NCI-H2107 treated with DMSO at 0.1 percent for 48 hours (cell line): ENCODE results near the gene PDE6A.

Experiments used
- DNase-seq: peaks from one replicate; lab custom pipeline; 2025; ENCODE audit not compliant: unreplicated experiment; lab: John Stamatoyannopoulos, UW

The PDE6A gene

DNA sequence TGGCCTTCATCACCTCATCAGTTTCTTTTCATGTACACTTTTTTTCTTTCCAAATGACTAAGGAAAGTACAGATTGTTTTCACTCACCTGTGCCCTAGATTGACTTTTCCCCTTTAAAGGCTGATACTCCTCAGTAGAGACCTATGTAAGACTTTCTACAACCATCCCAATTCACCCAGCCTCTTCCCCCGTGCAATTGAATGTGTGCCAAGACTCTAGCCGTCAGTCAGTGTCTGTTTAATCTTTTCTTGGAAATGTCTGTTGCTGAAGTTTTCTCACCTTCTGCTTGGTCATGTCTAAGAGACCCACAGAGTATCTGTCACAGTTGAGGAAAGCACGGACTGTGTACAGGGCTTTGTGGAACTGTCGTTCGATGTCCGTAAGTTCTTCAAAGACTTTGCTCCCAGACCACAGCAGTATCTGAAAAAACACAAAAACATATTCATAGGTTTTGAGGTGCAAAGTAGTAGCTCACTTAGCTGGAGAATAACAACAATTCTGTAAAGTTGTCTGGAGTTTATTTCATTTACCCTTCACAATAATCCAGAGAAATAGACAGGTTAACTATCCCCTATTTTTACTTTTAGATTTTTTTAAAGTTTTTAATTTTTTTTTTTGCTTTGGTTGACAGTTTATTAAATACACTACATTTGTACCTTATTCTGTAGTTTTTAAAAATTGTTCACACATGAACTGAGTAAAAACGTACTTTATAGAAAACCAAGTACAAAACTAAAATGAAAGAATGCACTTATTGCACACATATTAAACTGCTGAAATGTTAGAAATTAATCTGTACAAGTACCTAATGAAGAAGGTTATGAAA is 13.6 kb downstream of the PDE6A start:
- DNase-seq: no peak

DNA sequence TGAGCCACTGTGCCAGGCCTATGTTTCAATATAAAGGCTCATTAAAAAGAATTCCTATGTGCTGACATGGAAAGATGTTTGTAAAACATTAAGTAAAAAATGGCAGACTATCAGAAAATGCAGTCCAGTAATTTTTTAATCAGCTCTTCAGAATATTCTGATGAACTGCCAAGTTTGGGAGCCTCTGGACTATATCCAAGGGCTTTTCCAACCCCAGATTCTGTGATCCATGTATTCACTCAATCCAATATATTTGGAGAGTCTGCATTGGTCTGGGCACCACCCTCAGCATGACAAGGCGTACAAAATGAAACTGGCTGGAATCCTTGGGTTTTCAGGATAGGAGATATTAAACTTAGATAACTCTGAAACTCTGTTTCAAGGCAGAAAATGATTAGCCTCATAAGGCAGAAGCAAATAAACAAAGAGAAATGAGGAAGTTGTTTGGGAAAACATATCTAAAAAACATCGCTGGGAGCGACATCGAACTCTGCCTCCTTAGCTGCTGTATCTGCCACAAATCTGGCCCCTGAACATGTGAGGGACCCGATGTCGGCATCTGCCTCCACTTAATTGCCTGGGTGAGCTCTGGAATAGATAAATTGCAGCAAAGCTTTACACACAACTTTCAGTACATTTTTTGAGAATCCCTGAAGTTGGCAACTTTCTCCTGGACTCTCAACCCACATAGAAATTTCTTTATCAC is 14.4 kb downstream of the PDE6A start:
- no peak for DNase-seq

DNA sequence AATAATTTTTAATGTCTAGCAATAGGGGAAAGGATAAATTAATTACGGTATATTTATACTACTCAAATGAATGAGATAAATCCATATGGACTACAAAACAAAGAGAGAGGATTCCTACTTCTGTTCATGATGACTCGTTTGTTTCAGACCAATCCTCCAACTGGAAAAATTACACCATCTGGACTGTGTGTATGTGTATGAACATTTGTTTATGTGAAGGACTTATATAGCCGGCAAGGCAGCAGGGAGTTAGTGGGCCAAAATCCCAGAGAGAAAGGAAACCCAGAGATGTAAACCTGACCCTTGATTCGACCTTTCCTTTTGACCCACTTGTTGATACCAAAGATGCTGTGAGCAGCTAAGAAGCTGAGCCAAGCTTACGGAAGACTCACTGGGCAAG is 20.1 kb downstream of the PDE6A start:
- DNase-seq: no peak

DNA sequence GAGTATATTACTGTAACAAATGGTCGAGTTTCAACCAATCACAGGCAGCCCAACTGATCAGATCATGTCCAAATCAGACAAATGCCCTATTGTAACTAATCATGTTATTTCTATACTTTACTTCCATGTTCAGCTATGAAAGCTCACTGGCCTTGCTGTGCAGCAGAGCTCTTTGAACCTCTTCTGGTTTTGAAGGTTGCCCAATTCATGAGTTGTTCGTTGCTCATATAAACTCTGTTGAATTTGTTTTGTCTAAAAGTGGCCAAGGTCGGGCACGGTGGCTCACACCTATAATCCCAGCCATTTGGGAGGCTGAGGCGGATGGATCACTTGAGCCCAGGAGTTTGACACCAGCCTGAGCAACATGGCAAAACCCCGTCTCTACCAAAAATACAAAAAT is 21.6 kb downstream of the PDE6A start:
- DNase-seq: no peak

DNA sequence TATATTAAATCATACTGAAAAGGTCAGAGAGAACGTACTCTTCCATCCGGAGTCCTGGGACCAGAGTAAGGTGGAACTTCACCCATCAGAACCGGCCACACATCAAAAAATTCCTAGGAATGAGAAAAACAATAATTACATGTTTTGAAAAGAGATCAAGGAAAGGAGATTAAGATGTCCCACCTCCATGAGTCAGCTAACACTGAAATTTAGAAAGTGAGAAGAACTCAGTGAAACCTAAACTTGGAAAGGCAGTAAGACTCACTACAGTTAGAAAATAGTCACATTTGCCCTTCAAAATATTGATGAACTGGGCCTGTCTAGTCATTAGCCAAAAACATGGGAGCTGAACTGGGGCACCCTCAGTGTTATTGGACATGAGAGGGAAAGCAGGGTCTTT is 23.0 kb downstream of the PDE6A start:
- DNase-seq: no peak

DNA sequence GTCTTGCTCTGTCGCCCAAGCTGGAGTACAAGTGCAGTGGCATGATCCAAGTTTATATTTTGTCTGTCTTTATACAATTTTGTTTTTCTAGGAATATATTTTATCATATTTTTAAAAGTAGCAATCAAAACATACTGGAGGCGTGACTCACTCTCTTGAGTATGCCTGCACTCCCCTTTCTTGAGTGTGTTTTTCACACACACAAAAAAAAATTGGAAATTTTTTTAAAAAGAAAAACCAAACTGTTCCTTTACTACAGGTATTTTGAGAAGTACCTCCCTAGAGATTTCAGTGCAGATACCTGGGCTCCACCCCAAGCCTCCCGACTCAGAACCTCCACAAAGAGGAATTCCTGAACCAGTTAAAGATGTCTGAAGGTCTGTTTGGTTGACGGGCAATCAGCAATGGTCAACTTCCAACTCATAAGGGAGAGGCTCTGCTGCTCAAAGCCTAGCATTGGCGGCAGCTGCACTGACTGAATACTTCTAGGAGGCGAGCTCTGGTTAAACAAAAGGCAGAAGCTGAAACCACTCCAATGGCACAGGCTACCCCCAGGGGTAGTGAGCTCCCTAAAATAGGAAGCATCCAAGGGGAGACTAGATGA is 27.4 kb downstream of the PDE6A start:
- no peak for DNase-seq

DNA sequence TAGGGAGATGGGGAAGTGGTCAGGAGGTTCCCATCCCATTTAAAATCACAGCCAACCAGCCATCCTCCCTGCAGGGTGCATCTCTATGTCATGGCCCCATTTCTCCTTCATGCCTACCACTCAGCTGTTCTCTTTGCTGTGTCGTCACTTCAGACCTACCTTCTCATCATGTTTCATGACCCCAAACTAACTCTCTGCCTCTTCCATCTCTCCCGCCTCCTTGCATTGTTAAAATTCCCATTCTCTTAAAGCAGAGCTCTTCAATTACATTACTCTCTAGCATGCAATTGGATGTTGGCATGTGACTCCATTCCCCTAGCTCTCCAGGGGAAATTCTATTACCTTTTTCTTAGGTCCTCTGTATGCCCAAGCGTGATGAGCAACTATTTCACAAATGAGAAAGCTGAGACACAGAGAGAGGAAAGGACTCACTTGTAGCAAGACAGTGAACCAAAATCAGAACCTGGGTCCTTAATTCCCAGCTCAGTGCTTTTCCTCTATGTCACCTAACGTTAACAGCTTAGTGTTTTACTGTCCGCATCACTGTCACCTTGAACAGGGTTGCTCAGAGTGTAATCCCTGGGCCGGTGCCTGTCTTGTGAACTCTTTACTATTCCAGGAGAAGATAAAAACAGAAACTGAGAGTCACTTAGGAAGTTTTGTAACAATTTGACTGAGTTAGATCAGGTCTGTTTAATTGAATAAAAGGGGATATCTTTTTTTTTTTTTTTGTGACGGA is 28.1 kb downstream of the PDE6A start:
- no peak for DNase-seq

DNA sequence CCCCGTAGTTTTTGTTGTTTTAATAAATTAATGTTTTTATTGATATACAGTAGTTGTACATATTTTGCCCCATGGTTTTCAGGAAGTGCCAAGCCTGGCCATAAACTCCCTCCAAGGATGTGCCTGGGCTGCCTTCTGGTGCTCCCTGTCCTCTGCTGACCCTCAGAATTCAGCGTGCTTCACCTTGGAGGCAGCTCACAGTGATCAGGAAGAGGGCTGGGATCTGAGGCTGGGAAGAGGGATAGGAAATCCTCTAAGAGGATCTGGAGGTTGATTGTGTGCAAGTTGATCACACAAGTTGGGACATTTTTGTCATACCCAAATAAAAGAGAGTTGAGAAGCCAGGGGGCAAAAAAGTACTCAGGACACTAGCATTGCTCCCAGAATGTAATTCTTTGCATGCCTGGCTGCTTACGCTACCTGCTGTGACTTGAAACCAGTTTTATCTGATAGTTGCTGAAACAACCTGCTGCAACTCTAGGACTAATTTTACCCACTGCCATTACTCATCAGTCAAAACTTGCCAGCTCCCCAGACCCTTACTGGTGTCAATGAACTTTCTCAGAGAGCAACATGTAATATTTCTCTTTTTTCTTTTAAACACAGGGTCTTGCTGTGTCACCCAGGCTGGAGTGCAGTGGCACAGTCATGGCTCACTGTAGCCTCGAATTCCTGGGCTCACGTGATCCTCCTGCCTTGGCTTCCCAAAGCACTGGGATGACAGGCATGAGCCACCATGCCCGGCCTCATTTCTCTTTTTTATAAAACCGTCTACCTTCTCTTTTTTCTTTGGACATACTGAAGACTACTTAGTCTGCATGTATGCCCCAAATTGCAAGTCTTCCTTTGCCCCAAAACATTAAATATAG is 29.0 kb downstream of the PDE6A start:
- DNase-seq: no peak

DNA sequence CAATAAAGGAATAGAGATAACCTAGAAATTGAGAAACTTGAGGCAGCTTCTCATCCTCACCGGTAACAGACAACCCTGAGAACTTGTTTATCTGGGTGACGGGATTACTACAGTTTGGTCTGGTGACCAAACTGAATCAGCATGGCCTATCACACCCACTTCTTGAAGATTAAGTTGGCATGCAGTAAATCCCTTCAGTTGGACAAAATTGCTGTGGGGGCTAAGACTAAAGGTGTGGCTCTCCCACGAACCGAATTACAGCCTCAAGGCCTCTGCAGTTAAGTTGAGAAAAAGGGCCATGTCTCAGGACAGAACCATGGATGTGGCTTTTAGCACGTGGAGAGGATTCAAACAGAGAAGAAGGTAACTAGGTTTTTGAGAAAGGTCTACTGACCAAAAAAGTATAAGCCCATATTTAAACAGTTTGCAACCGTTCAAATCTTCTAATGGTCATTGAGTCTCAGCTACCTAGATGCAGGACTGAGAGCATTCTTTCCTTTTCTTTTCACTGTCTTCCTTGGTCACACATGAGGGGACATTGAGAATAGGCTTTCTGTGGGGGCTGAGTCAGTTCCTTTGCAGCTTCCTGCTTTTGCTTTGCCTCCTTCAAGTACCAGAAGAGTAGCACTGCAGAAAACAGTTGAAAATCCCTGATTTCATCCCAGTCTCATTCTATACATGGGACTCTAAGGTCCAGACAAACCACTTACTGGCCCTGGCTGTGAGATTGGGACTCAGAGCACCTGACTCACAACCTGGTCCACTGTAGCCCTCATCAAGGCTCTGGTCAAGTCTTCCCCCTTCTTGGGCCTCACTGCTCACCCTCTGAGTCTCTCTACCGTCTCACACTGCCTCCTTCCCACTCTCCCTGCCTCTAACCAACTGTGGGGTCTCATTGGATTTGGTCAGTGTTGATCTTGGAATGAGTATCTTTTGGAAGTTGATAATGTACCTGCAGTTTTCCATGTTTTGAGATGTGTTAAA is 30.9 kb downstream of the PDE6A start:
- no peak for DNase-seq

DNA sequence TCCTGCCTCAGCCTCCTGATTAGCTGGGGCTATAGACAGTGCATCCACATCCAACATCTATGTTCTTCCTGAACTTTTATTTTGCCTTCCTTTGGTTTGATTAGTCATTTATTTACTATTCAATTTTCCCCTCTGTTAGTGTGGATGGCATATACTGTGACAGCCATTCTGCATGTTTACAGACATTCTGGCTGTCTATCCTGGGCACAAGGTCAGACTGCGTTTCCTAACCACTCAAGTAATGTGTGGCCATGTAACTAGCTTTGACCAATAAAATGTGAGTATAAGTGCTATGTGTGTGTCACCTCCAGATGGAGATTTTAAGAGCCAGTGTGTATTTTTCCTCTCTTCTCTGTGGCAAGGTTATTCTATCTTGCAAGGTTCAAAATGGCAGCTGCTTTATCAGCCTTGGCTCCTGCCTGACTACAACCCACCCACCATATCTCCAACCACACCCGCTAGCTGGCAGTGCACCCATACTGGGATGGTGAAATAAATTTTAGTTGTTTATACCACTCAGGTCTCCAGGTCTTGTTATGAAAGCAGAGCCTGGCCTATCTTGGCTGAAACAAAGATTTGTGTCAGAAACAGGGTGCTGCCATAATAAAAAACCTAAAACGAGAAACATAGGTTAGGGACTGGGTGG is 32.2 kb downstream of the PDE6A start:
- no peak for DNase-seq

DNA sequence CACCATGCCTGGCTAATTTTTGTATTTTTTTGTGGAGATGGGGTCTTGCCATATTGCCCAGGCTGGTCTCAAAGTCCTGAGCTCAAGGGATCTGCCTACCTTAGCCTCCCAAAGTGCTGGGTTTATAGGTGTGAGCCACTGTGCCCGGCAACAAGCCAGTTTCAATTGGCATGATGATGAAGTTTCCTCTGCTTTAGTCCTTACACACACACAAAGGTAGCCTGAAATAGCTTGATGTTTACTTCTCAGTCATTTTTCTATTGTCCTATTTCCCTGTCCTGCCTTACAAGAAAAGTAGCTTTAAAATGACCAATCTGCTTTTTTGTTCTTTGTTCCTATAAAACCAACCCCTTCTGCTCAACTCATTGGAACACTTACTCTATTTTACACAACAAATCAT is 33.6 kb downstream of the PDE6A start:
- no peak for DNase-seq

DNA sequence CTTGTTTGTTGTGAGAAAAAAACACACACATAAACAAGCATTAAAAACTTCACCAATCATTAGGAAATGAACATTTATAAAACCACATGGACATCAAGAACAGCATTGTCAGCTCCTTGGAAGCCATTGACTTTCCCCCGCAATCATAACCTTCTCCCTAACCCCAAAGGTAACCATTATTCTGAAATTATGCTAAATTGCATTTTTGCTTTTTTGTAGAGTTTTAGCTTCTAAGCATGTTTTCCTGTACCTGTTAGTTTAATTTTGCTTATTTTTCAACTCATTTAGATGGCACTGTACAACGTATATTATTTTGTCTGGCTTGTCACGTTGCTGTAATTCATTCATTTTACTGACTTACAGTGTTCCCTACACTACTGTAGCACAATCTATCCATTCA is 36.8 kb downstream of the PDE6A start:
- DNase-seq: no peak

DNA sequence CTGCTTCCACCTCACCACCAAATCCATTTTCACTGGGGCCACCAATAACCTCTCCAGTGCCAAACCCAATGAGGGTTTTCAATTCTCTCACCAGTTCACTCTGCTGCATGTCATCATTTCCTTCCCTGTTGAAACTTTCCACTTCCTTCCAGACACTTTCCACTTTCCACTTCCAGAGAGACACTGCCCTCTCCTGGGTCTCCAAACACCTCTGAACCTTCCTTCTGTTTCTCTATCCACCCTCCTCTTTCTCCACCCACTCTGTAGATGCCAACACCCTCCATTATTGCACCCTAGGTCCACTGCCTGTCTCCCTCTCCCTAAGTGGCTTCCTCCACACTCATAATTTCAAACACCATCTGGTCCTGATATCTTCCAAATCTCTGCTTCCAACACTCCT is 39.6 kb downstream of the PDE6A start:
- DNase-seq: no peak

DNA sequence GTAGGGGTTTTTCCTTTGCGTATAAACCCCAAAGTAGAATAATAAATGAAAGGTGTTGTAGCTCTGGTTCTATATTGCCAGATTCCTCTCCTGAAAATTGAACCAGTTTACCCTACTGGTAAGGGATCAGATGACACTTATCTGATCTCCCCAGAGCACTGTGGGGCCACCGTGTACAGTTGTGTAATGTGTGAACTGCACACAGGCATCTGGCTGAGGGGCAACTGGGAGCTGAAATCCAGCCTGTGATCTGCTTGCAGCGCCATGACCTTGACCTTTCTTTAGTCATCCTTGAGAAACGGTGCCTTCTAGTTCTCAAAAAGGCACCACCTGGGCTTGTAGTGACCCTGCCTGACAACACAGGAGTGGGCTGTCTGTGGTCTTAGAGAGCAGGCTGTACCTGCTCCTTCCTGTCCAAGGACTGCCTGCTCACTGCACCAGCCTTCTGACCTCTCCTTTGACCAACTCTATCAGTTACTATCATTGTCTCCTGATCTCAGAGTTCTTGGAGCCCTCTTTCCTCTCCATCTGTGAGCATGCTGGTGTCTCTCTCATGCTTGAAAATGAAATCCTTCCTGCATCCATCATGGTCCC is 40.2 kb downstream of the PDE6A start:
- DNase-seq: no peak

DNA sequence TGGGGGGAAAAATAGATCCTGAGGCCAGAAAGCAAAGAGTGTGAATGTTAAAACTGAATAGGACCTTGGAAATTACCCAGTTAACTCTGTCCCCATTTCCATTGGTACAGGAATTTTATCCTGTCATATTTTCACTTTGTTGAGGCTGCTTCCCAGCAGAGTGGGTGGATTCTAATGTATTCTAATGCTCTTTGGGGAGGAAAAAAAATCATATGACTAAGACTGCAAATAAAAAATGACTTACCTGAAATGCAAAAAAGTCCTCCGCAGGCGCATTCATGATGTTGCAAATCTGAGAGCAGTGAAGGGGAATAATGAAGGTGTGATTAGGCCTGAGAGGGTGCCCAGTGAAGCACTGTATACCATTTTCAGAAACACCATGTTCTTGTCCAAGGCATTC is 41.2 kb downstream of the PDE6A start:
- no peak for DNase-seq

DNA sequence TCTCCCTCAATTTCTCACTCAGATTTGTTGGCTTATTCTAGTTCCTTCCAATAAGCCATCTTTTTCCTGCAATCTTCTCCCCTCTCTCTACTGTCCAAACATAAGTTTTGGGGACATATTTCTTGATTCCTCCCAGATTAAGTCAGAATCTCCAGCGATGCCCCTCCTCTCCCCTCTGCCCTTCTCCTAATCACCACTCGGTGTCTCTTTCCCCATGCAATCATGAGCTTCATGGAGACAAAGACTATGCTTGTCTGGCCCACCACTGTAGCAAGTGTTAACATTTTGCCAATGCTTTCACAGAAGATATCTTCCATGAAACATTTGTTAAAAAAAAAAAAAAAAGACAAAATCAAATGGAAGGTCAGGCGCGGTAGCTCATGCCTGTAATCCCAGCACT is 42.4 kb downstream of the PDE6A start:
- DNase-seq: no peak

DNA sequence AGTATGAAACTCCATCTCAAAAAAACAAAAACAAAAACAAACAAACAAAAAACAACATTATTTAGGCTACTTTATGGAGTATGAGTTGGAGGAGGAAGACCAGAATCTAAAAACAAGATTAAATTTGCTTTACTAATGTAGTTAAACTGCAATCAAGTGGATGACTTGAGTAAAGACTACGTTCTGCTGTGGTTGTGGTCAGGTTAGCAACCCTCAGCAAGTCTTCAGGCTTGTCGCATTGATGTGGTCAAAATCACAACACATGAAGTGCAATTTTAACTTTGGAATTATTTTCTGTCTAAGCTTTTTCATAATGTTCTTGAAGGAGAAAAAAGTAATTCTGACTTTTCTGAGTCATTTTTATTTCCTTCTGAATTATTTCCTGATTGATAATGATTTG is 43.1 kb downstream of the PDE6A start:
- DNase-seq: no peak

DNA sequence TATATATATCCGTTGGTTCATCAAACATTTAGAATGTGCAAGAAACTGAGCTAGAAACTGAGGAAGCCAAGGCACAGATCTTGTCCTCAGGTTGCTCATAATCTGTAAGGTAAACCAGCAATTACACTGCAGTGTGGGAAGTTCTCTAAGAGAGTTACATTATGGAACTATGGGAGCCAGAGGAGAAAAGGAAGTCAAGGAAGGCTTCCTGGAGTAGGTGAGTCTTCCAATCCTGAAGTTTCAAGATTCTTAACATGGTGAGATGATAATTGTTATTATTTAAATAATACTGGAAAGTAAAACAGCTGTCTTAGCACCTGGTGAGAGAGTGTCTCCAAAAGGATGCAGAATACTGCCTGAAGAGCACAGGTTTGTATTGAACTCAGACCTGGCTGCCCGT is 44.2 kb downstream of the PDE6A start:
- no peak for DNase-seq

DNA sequence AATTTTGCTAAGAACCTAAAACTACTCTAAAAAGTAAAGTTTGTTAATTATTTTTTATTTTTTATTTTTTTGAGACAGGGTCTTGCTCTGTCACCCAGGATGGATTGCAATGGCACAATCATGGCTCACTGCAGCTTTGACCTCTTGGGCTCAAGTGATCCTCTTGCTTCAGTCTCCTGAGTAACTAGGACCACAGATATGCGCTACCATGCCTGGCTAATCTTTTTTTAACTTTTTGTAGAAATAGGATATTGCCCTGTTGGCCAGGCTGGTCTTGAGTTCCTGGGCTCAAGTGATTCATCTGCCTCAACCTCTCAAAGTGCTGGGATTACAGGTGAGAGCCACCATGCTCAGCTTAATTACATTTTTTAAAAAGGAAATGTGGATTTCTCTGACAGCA is 45.8 kb downstream of the PDE6A start:
- no peak for DNase-seq
